Neutrophil (primary cell): ENCODE data around the gene SPINK5.

Source experiments
- H3K27ac ChIP-seq: fragments of 200-600 bp; sonication (generic); 2 replicates; pipeline ENCODE4 v1.5.1; 2016; ENCODE audit warnings: mild to moderate bottlenecking, moderate library complexity
- H3K27me3 ChIP-seq: fragments of 200-600 bp; sonication (generic); 2 replicates; pipeline ENCODE4 v1.6.0; 2016; ENCODE audit warnings: mild to moderate bottlenecking
- H3K36me3 ChIP-seq: fragments of 200-600 bp; sonication (generic); 2 replicates; pipeline ENCODE4 v1.5.1; 2017
- H3K4me1 ChIP-seq, 2 experiments: fragments of 200-600 bp in 1 of 2; sonication (generic) in 1 of 2; 1 replicate in 1 of 2; 2 replicates in 1 of 2; pipeline versions ENCODE4 v1.5.1 to v1.6.1; 2013 to 2016; ENCODE audit warnings: low read depth in 1 of 2, low read length in 1 of 2, mild to moderate bottlenecking in 1 of 2, moderate library complexity in 1 of 2; ENCODE audit not compliant: control insufficient read depth in 1 of 2, insufficient read depth in 1 of 2
- H3K4me3 ChIP-seq, 2 experiments: fragments of 200-600 bp in 1 of 2; sonication (generic) in 1 of 2; 1 replicate in 1 of 2; 2 replicates in 1 of 2; pipeline ENCODE4 v1.5.1; 2013 to 2016; ENCODE audit warnings: low read depth in 1 of 2, low read length in 1 of 2, mild to moderate bottlenecking in 1 of 2, moderate library complexity in 1 of 2
- H3K9me3 ChIP-seq: fragments of 200-600 bp; sonication (generic); 2 replicates; pipeline ENCODE4 v1.5.1; 2016
- TF ChIP-seq, protein P1 (sequence below): fragments of 200-600 bp; sonication (generic); IDR thresholded peaks from 2 replicates; pipeline ENCODE4 v1.5.1; 2016; ENCODE audit warnings: antibody characterized with exemption

SPINK5 gene

DNA sequence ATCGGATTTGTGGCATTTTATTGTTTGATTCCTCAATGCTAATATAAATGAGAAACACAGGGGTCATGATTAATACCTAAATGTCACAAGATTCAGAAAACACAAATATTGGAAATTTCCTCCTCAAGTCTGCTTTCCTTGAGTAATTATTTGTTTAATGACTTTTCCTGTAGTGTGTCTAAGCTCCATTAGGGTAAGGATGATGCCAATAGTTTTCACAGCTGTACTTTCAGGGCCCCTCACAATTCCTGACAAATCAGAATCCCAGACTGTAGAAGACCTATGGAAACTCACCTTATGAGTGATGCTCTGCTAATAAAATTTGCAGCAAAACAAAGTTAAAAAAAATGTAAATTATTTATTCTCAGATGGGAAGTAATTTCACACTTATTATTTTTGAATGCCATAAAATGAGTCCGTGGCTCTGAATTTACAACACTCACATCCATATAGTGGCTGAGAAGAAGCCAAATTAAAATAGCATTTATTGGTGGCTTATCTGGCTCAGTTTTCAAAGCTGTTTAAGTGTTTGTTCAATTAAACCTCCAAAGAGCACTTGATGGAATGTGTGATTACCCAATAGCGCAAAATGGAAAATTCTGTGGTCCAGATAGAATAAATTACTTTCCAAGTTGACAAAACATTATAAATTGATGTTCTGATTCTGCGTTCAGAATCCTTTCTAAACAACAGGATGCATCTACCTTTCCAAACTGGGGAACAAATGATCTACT lies 102.9 kb downstream of the SPINK5 start:
- Histone ChIP-seq H3K27ac (no peak overlapping the region), H3K4me1 (no peaks in the 10 kb centered on the region), H3K36me3 (no peaks in the 10 kb centered on the region), H3K4me3 (no peak overlapping the region), H3K27me3 (no peaks in the 10 kb centered on the region), H3K9me3 (no peaks in the 10 kb centered on the region)
- TF ChIP-seq, protein P1, sequence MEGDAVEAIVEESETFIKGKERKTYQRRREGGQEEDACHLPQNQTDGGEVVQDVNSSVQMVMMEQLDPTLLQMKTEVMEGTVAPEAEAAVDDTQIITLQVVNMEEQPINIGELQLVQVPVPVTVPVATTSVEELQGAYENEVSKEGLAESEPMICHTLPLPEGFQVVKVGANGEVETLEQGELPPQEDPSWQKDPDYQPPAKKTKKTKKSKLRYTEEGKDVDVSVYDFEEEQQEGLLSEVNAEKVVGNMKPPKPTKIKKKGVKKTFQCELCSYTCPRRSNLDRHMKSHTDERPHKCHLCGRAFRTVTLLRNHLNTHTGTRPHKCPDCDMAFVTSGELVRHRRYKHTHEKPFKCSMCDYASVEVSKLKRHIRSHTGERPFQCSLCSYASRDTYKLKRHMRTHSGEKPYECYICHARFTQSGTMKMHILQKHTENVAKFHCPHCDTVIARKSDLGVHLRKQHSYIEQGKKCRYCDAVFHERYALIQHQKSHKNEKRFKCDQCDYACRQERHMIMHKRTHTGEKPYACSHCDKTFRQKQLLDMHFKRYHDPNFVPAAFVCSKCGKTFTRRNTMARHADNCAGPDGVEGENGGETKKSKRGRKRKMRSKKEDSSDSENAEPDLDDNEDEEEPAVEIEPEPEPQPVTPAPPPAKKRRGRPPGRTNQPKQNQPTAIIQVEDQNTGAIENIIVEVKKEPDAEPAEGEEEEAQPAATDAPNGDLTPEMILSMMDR = no peak

DNA sequence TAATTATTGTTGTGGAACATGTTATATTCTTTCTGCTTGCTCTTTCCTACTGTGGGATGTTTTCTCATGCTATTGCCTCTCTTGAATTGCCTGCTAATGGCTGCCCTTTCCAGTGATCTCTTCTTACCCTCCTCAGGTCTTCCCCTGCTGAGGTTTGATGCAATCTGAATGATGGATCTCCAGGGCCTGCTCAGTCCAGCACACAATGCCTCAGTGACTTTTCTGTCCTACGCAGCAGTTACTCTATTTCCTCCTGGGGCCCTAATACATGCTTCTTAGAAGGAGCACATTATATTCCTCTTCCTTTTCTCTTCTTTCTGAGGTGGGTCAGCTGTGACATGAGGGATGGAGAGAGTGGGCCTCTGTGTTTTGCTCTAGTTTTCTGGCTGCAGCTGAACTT lies 104.5 kb downstream of the SPINK5 start, which contains the start of gene SPINK14:
TSS of gene SPINK14 (plus strand) at position 301 of the 400 bp plus-strand sequence. CDS start 1,187 bp downstream, outside the sequence.
- Histone ChIP-seq H3K4me1 (no peaks in the 10 kb centered on the region), H3K36me3 (no peaks in the 10 kb centered on the region), H3K27me3 (no peaks in the 10 kb centered on the region), H3K9me3 (no peaks in the 10 kb centered on the region), H3K27ac (no peak within 1 kb of the TSS), H3K4me3 (no peak within 1 kb of the TSS)
- TF ChIP-seq, protein P1 = no peak

DNA sequence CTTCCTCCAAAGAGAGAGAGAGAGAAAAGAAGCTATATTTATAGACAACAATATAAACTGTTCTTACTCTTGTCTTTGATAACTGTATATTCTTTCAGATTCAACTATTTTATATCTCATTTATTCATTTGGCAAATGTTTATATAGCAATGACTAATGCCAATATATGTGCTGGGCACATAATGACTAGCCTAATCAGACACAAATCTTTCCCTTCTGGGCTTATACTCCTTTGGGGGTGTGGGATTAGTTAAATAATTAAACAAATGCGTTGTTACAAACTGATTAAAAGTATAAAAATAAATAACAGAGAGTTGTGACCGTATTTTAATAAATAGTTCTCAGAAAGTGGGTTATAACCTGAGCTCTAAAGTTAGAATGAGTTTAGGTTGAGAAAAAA lies 108.6 kb downstream of the SPINK5 start:
- Histone ChIP-seq H3K36me3 (no peaks in the 10 kb centered on the region), H3K27me3 (peaks cover 4% of the 10 kb centered on the region), H3K4me3 (no peak overlapping the region), H3K9me3 (no peaks in the 10 kb centered on the region), H3K27ac (no peak overlapping the region), H3K4me1 (no peaks in the 10 kb centered on the region)
- TF ChIP-seq, protein P1 = no peak

DNA sequence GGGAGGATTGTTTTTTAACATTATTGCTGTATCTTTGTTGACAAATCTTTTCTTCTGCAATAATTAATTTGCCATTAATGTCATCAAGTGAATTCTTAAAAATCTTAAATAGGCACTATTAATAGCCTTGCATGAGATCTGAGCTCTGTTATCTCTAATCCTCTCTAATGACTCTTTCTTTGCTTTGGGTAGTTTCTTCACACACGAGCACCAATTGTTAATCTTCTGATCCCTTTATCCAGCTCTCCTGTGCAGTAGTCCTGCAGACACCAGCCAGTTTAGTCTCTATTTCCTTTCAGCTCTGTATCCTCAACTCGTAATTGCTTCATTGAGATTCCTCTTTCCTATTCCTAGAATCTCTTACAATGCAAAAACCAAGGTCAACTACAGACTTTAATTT lies 112.7 kb downstream of the SPINK5 start:
- Histone ChIP-seq H3K36me3 (no peaks in the 10 kb centered on the region), H3K9me3 (no peaks in the 10 kb centered on the region), H3K4me3 (no peak overlapping the region), H3K27ac (no peak overlapping the region), H3K27me3 (peaks cover 5% of the 10 kb centered on the region), H3K4me1 (no peaks in the 10 kb centered on the region)
- TF ChIP-seq, protein P1 = no peak

DNA sequence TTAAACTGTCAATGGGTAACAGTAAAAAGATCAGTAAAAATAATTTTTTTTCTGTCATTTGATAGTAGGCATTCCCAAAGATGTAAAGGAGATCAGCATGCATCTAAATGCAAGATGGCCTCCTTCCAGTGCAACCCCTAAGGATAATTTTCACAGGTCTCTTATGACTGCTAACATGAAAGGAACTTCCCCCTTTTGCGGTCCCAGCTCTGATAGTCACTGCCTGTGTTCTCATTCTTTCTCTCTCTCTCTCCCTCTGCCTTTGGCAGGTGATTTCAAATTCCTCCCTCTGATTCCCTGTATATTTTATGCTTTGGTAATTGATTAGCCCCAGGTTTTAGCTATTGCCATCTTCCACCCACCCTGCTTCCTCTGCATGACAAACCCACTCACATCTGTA lies 113.4 kb downstream of the SPINK5 start:
- H3K4me1 ChIP-seq = no peaks in the 10 kb centered on the region
- H3K27me3 ChIP-seq = peaks cover 5% of the 10 kb centered on the region
- H3K4me3 ChIP-seq = no peak overlapping the region
- no peaks in the 10 kb centered on the region for H3K36me3 ChIP-seq
- H3K9me3 ChIP-seq = no peaks in the 10 kb centered on the region
- TF ChIP-seq, protein P1 = no peak
- no peak overlapping the region for H3K27ac ChIP-seq
